AG08395 (cell line): Measurements from ENCODE around the gene RPN1.
A peak's percentile ranks its signal among the peaks of the same experiment; 100 is the strongest.

ENCODE experiments used
- DNase-seq: peaks from one replicate; pipeline ENCODE4 v3.0.0; 2012; ENCODE audit warnings: mixed read lengths, low spot score

RPN1 gene

DNA sequence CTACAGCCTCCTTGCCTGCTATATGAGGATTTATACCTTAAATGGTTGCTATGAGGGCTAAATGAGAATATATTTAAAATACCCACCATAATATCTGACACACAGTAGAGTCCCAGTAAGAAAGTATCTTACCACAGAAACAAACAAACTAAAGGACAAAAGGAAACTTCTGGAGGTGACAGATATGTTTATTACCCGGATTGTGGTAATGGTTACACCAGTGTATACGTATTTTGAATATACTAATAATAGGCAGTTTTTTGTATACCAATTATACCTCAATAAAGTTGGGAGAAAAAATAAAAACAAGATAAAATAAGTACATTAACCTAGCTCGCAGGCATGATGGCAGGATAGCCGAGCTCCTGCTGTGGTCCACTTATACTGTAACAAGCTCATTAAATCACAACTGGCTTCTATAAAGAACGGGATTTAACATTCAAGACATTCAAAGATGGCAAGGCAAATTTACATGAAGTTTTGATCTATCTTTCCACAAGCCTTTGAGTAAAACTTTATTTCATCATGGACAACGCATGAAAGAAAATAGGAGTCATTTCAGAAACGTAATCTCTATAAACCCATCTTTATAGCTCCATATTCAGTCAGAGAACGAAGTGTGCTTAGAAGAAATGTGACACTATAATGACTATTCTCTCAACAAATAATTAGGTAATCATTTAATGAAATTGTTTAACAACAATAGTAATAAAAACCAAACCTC, 1.5 kb downstream of the RPN1 start:
- no peak for DNase-seq

DNA sequence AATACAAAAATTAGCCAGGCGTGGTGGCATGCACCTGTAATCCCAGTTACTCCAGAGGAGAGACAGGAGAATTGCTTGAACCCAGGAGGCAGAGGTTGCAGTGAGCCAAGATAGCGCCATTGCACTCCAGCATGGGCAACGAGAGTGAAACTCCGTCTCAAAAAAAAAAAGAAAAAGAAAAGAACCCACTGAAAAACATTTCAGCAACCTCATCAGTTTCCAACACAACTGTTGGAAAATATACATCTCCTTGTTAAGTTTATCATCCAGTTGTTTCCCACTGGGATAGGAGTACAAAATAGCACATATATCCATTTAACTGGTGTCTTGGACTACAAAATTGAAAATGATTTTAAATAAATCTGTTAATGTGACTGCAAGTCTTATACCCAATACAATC, 2.2 kb downstream of the RPN1 start:
- DNase-seq = no peak

DNA sequence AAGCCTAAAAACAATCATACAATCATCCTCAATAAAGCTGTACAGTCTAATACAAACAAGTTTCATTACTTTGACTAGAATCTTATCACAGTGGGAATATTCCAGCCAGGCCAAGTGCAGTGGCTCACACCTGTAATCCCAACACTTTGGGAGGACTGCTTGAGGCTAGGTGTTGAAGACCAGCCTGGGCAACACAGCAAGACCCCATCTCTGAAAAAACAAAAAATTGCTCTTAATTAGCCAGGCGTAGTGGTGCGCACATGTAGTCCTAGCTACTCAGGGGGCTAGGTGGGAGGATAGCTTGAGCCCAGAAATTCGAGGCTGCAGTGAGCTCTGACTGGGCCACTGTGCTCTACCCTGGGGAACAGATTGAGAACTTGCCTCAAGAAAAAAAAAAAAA, 3.3 kb downstream of the RPN1 start:
- DNase-seq = no peak

DNA sequence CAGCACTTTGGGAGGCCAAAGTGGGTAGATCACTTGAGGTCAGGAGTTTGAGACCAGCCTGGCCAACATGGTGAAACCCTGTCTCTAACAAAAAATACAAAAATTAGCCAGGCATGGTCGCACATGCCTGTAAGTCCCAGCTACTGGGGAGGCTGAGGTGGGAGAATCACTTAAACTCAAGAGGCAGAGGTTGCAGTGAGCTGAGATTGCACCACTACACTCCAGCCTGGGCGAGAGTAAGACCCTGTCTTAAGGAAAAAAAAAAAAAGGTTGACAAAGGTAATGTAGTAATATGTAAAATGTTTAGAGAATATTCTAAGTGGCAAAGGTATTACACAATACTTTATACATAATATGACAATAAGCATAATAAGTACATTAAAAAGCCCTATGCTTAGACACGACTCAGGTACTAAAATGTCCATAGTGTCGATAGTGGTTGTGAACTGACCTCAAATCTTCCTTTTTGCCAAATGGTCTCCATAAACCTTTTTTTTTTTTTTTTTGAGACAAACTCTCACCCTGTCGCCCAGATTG, 16.5 kb downstream of the RPN1 start:
- no peak for DNase-seq

DNA sequence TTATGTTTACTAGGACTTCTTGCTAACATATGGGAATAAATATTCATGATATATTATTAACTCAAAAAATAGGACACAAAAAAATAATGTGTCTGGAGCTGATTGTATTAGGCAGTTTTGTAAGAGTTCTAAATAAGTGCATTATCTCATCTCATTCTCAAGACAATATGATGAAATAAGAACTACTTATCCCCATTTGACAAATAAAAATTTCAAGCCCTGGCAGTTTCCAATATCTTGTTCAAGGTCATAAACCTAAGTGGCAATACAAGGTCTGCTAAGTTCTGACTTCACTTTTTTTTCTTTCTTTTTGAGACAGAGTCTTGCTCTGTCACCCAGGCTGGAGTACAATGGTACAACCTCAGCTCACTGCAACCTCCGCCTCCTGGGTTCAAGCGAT, 18.3 kb downstream of the RPN1 start:
- DNase-seq = no peak

DNA sequence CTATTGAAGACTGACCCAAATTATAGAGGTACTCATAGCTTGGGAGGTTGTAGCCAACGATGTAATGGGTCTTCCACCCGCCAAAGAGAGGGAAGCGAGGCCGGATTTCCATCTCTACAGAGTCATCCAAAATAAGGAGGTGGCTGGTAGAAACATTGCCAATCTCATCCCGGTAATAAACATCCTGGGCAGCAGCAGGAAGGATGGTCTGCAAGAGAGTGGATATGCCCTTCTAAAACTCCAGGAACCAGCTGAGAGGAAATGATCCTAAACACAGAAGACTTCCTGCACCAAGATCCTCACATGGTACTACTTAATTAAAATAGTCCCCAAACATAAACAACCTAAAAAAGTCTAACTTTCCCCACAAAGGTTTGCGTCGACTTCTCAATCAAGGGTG, 20.7 kb downstream of the RPN1 start:
- no peak for DNase-seq

DNA sequence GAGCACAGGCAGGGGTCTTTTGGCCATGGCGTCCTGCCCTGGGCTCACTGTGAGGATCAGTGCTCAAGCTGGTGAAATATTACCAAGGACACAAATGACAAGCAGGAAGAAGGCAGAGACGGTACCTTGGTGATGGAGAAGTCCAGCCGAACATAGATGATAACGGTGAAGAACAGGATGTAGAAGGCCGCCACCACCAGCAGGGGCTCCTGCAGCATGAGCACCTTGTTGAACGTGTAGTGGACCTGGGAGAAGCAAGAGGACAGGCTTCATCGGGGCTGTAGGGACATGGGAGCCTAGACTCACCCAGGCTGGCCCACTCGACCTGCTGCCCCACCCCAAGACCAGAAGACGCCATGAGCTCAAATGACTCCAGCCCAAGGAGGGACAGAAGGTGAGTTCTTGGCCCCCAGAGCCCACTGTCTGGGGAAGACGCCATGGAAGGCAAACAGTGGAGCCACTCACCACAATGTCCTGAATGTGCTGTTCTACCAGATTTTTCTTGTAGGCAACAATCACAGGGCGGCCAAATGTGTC, 25.1 kb downstream of the RPN1 start:
- no peak for DNase-seq

DNA sequence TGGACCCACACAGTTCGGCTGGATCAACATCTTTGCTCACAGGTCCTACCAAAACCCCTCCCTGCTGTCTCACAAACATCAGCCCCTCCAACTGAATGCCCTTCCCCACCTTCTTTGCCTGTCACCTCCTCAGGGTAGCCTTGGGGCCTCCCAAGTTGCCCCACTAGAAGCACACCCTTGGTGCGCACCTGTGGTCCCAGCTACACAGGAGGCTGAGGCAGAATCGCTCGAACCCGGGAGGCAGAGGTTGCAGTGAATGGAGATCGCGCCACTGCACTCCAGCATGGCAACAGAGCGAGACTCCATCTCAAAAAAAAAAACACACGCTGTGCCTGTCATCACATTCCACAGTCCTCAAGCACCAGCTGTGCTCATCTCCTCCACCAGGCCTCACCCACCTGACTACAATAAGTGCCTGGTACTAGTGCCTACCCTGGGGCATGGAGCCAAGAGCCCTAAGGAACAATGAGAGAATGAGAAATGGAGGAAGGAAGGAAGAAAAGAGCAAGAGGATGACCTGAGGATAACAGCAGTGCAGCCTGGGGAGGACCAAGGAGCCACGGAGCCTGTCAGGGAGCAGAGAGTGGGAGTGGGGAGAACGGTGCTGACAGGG, 26.0 kb downstream of the RPN1 start:
- no peak for DNase-seq

DNA sequence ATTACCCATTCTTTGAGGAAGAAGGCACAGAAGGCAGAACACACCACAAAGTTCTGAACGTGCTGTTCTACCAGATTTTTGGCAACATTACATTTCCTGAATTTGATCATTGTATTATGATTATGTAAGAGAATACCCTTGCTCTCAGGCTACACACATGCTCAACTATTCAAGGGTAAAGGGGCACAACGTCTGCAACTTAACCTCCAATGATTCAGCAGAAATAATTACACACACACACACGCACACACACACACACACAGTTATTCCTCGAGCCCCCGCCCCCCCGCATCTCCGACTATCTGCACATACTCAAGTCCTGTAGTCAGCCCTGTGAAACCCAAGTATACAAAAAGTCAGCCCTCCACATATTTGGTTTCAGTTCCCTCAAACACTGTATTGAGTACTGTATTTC, 26.8 kb downstream of the RPN1 start:
- DNase-seq = no peak

DNA sequence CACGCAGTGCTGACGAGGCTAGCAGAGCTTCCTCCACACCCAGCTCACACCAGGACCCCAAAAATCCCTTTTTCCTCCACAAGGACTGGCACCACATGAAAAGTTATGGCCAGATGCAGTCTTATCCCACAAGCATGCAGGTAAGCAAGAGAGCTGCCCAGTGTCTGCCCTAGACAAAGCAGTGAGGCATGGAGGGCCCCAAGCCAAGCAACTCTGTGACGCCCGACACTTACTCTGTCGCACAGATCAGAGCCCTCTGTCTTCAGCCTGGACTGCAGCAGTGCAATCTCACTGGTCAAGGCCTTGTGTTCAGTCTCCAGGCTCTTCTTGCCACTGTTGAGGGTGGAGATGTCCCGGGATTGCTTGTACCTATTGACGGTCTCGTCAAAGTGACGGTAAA, 28.7 kb downstream of the RPN1 start:
- no peak for DNase-seq

DNA sequence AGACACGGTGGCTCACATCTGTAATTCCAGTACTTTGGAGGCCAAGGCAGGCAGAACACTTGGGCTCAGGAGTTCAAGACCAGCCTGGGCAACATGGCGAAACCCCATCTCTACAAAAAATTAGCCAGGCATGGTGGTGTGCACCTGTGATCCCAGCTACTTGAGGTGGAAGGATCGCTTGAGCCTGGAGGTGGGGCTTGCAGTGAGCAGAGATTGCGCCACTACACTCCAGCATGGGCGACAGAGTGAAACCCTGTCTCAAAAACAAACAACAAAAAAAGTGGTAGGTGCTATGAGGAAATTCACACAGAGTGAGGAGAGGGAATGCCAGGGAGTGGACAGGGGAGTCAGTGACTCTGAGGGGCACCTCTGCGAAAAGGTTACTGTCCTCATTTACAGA, 29.4 kb downstream of the RPN1 start:
- no peak for DNase-seq

DNA sequence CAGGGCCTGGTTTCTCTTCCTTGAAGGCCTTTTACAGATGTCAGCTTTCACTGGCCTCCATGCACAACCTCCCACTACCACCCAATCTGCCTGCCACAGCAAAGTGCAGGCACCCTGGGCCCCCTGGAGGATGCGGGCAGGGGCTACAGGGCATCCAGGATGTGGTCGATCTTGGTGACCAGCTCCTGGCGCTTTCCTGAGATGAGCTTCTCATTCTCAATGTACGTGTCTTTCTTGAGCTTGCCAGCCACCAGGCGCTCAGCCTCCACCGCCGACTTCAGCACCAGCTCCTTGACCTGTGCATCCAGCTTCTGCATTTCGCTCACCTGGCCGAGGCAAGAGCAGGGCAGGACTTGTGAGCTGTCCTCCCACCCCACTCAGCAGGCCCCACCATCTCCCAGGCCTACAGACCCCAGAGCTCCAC, 30.3 kb downstream of the RPN1 start:
- no peak for DNase-seq

DNA sequence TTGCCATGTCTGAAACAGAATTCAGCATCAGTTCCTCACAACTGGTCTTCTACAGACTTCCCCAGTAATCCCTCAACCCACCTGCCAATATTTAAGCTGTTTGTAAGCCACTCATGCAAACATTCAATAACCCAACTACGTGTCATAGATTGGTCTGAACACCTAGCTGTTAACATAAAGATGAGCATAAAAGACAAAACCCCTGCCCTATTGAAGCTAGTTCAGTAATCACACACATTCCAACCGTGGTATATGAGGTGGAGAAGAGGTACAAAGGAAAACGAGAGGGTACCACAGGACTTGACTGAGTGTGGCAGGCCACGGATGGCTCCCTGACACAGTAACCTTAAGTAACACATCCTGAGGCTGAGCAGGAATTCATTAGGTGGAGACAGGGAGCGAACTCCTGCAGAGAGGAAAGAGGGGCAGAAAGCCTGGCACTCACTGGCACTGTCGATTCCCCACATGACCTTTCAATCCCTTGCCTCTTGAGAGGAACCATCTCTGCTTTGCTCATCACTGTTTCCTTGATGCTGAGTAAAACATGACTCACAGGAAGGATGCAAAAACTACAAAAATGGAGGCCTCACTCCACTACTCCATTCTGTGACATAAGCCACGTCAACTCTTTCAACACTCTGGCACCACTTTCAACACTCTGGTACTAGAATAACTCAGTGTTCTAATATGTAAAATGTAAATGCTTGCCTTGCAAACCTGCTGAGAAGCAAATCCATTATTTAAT, 31.3 kb downstream of the RPN1 start:
- DNase-seq = peak; percentile 64

DNA sequence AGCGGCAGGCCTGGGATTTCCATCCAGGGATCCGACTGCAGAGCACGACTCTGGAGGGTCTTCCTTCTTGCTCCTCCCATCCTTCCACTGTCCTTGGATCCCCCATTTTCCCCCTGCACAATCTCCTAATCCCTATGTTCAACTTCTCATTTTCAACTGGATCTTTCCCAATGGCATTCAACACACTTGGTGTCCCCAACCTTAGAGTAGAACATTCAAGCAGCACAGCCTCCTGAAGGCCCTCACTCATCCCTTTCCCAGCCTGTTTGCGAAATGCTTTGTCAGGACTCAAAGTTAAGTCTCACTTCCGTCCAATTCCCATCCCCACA, 32.3 kb downstream of the RPN1 start:
- DNase-seq = no peak

DNA sequence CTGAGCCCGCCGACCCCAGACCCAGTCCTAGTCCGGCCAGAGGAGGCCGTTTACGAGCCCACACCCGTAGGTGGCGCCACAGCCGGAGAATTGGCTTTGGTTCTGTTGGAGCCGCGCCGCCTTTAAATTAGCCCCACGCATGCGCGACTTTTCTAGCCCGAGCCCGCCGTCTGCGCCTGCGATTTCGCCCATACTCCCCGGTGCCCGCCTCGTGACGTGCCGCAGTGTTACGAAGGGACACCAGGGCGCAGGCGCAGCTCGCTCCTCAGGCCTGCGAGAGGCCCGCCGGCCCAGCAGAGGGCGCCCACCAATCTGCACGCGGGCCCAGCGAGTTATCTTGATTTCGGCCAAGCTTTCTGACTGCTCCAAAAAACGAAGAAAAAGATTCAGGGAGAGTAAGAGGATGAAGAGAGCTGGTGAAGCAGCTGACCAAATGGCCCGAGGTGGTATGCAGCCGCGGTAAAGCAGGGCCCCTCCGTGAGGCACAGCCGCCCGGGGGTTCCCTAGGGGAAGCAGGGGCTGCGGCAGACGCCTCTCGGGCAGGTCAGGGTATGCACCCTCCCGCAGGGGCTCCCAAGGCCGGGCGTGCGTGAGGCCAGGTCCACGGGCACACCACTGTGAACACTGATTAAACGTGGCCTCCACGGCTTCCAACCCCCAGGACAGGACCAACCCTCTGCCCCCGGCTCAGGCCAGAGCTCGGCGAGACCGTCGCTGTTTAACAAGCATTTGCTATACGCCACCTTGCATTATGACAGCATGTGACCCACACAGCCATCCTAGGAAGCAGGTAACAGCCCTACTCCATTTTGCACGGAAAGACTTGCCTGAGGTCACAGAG, 32.8 kb downstream of the RPN1 start:
- DNase-seq = peak; percentile 100

DNA sequence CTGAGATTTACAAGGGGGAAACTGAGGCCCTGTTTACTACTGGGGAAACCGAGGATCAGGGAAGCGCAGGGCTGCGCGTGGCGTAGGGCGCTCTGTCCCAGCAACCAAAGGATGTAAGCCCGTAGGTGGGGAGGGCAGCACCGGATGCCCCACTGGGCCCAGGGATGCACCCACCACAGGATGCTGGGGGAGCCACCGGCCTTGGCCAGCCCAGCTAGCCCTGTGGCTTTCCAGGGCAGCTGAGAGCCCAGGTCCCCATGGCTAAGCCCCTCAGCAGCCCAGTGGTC, 33.4 kb downstream of the RPN1 start:
- DNase-seq = no peak

DNA sequence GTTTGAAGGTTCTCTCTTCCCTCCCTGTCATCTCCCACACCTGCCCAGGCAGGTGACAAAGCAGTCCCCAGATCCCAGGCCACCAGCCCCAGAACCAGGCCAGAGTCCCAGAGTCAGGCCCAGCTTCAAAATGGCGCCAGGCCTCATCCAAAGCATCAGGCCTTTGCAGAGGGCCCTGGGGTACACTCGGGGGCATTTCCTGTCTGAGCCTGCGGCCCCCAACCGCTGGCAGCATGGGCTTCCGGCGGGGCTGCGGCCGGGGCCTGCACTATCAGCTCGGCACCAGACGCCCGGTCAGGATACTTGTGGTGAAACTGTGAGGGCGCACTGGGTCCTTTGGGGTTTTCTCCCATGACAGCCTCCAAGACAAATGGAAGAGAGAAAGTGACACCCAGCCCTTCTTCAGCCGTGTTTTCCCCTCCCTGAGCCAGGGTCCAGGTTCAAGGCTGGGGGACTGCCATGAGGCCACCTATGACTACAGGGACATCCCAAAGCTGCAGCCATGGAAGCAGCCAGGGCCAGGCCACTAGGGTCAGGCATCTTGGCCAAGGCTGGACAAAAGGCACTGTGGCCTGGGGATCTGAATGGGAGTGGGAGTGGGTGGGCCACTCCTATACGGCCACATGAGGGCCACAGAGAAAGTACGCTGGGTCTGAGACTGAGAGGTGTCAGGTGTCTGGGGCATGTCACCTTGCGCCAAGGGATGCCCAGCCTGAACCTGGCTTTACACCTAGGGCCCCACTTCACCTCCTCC, 33.9 kb downstream of the RPN1 start:
- DNase-seq = no peak

DNA sequence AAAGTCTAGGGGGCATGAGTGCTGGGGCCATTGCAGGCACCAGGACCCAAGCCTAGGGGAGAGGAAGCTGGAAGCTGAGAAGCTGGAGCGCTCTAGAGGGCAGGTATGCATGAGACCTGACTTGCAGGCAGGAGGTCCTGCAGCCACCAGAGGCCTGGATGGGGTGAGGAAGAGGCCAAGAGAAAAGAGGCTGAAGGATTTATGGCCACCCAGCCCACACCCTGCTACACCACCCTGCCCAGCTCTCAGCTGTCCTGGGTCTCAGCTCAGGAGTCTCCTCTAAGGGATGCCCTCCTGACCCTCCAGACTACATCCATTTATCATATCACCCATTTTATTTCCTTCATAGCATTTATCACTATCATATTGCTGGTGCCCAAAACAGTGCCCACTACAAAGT, 36.5 kb downstream of the RPN1 start:
- no peak for DNase-seq

DNA sequence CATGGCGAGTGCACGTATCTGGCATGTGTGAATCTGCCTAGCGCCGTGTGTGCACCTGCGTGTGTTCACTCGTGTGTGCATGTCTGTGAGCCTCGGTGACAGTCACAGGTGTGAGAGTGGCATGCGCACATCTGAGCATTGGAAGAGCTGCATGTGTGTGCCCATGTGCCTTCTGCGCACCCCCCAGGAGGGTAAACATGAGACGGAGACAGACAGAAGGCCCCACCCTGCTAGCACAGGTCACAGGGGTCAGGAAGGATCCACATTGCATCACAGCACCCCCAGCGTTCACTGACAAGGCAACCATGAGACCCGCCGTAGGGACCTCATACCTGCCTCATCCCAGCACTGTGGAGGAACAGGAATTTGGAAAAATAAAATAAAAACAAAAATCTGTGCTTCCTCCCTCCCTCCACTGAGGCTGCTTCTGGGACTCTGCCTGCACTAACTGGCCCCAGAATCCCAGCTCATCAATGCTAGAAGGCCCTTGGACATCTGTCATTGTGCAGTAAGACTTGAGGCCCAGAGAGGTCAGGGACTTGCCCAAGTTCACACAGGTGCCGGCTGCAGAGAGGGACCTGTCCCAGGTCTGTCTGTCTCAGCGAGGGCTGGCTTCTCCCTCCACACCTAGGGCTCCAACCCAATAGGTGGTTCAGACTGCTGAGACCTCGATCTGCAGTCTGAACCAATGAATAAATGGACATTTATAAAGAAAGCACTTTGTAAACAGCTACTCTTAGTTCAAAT, 37.4 kb downstream of the RPN1 start:
- DNase-seq = no peak

DNA sequence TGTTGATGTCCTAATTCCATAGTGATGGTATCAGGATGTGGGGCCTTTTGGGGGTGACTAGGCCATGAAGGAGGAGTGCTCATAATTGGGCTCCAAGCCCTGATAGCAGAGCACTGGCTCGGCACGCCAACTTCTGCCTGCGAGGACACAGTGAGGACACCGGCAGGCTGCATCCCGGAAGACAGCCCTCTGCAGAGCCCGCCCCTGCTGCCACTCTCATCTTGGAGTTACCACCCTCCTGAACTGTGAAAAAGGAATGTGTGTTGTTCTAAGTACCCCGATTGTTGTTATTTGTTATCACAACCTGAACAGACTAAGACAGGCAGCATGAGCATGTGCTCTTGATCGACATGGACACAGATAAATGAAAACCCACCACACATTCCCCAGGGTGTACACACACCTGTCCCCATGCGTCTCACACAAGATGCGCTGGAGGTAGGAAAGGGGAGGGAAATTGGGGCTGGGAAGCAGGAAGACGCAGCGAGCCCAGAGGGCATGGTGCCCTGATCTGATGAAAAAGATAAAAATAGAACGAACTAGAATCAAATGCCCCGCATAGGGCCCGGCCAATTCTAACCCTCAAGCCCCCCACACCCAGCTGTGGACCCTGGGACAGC, 40.1 kb downstream of the RPN1 start:
- DNase-seq = no peak
